HUES48 (cell line): ENCODE measurements around the gene PRPF19.

Source experiments
- H3K27ac ChIP-seq: one replicate; pipeline ENCODE4 v1.7.0; 2013; ENCODE audit warnings: low read depth, low read length, inconsistent platforms
- H3K27me3 ChIP-seq: 2 replicates; pipeline ENCODE4 v1.6.1; 2013; ENCODE audit warnings: mild to moderate bottlenecking, low read length; ENCODE audit not compliant: control insufficient read depth, insufficient read depth
- H3K36me3 ChIP-seq: 2 replicates; pipeline ENCODE4 v1.6.1; 2013; ENCODE audit warnings: low read length; ENCODE audit not compliant: control insufficient read depth, insufficient read depth
- H3K4me1 ChIP-seq: 2 replicates; pipeline ENCODE4 v1.6.1; 2013; ENCODE audit warnings: mild to moderate bottlenecking, low read length; ENCODE audit not compliant: control insufficient read depth, insufficient read depth
- H3K4me3 ChIP-seq: 2 replicates; pipeline ENCODE4 v1.5.1; 2013; ENCODE audit warnings: mild to moderate bottlenecking, low read depth, low read length
- H3K9ac ChIP-seq: 2 replicates; pipeline ENCODE4 v1.6.1; 2013; ENCODE audit warnings: mild to moderate bottlenecking, low read depth, low read length, moderate library complexity
- H3K9me3 ChIP-seq: 2 replicates; pipeline ENCODE4 v1.6.1; 2013; ENCODE audit warnings: low read length; ENCODE audit not compliant: control insufficient read depth, insufficient read depth

PRPF19 gene

GRCh38 chr11:60845338-60845737, 61.0 kb downstream of the PRPF19 start:
- Histone ChIP-seq H3K27me3 (no peaks in the 10 kb centered on the region), H3K36me3 (peaks cover 42% of the 10 kb centered on the region), H3K4me3 (no peak overlapping the region), H3K4me1 (peaks cover 18% of the 10 kb centered on the region), H3K9ac (no peak overlapping the region), H3K27ac (no peak overlapping the region), H3K9me3 (no peaks in the 10 kb centered on the region)

GRCh38 chr11:60844870-60845221, 61.5 kb downstream of the PRPF19 start:
- Histone ChIP-seq H3K36me3 (peaks cover 37% of the 10 kb centered on the region), H3K27me3 (no peaks in the 10 kb centered on the region), H3K4me3 (no peak overlapping the region), H3K27ac (no peak overlapping the region), H3K9me3 (no peaks in the 10 kb centered on the region), H3K9ac (no peak overlapping the region), H3K4me1 (peaks cover 18% of the 10 kb centered on the region)

GRCh38 chr11:60844045-60844869, 62.1 kb downstream of the PRPF19 start:
- Histone ChIP-seq H3K27ac (no peak overlapping the region), H3K27me3 (no peaks in the 10 kb centered on the region), H3K4me1 (peaks cover 18% of the 10 kb centered on the region), H3K36me3 (peaks cover 31% of the 10 kb centered on the region), H3K9ac (no peak overlapping the region), H3K9me3 (no peaks in the 10 kb centered on the region), H3K4me3 (peak overlapping the region; percentile 89)

- no peaks in the 10 kb centered on the region for H3K9me3 ChIP-seq
- peak overlapping the region; percentile 89 for H3K4me3 ChIP-seq
- peaks cover 18% of the 10 kb centered on the region for H3K4me1 ChIP-seq
- H3K9ac ChIP-seq = peak overlapping the region; percentile 88
- peaks cover 18% of the 10 kb centered on the region; the same call in 1 of the 2 replicates for H3K36me3 ChIP-seq
- H3K27ac ChIP-seq = no peak overlapping the region
- no peaks in the 10 kb centered on the region for H3K27me3 ChIP-seq
Observed at GRCh38 chr11:60842668-60843600, 63.5 kb downstream of the PRPF19 start.

GRCh38 chr11:60841797-60842667, 64.4 kb downstream of the PRPF19 start, which contains the start of gene CCDC86:
Gene CCDC86, plus strand, starts transcription at chr11:60842113. Its CDS starts 12 bp downstream, at chr11:60842125.
- Histone ChIP-seq H3K27ac (peak within 1 kb of the TSS; percentile 62), H3K9ac (peak within 1 kb of the TSS; percentile 88), H3K27me3 (no peaks in the 10 kb centered on the region), H3K9me3 (no peaks in the 10 kb centered on the region), H3K4me1 (peaks cover 18% of the 10 kb centered on the region), H3K4me3 (peak within 1 kb of the TSS; percentile 89), H3K36me3 (peaks cover 13% of the 10 kb centered on the region; the same call in 1 of the 2 replicates)
